ENCODE measurements around the gene CTSF.

Gene CTSF

GRCh38 chr11:66562907-66563583 is 5.4 kb downstream of the CTSF start:
- intact Hi-C loops (cut with DNase I), result no loop called here
- no peak for DNase-seq

- DNase-seq, result no peak
- intact Hi-C loops (cut with DNase I), result no loop called here
These were observed 6.1 kb downstream of the CTSF start for GRCh38 chr11:66562275-66562674.

GRCh38 chr11:66561975-66562248 is 6.5 kb downstream of the CTSF start:
- intact Hi-C loops (cut with DNase I), result no loop called here
- no peak for DNase-seq

DNA sequence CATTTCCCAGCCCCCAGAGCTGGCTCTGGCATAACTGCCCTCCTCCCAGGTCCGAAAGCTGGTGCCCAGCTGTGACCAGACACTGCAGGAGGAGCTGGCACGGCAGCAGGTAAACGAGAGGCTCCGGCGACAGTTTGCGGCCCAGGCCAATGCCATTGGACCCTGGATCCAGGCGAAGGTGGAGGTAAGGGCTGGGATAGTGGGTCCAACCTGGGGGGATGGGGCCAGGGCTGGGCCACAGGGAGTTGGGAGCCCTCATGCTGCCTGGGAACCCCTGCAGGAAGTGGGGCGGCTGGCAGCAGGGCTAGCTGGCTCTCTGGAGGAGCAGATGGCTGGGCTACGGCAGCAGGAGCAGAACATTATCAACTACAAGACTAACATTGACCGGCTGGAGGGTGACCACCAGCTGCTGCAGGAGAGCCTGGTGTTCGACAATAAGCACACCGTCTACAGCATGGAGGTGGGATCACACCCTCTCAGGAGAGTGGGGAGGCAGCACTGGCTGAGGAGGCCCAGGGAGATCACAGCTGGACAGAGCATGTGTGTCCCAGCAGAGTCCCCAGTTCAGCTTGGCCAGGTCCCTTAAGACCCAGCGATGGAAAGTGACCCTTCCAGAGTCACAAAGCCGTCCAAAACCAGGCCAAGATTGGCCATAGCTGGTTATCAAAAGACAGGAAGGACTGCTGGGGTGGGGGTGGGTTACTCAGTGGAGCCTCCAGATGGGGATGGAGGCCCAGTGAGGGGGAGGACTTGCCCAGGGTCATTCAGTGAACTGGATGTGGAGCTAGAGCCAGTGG is 7.0 kb downstream of the CTSF start:
- intact Hi-C loops (cut with DNase I), result no loop called here
- DNase-seq, result no peak

DNA sequence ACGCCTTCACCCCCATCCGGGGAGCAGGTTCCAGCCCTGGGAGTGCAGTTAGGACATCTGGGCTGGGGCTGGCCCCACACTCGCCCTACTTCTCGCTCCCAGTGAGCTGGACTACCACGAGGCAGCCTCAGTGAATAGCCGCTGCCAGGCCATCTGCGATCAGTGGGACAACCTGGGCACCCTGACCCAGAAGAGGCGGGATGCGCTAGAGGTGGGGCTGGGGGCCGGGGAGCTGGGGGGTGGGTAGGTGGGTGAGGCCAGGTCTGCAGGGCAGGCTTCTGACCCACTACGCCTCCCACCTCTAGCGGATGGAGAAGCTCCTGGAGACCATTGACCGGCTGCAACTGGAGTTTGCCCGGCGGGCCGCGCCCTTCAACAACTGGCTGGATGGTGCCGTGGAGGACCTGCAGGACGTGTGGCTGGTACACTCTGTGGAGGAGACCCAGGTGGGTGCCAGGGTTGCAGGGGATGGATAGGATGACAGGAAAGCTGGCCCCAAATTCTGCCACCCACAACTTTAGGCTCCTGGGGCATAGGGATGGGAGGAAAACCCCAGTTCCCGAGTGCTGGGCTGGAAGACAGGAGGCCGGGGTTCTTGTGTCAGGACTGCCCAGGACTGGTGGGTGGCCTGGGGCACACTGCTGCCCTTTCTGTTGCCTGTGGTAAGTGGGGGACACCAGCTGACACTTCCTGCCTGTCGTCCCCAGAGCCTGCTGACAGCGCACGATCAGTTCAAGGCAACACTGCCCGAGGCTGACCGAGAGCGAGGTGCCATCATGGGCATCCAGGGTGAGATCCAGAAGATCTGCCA is 8.3 kb downstream of the CTSF start:
- DNase-seq, result no peak
- intact Hi-C loops (cut with DNase I), result no loop called here

DNA sequence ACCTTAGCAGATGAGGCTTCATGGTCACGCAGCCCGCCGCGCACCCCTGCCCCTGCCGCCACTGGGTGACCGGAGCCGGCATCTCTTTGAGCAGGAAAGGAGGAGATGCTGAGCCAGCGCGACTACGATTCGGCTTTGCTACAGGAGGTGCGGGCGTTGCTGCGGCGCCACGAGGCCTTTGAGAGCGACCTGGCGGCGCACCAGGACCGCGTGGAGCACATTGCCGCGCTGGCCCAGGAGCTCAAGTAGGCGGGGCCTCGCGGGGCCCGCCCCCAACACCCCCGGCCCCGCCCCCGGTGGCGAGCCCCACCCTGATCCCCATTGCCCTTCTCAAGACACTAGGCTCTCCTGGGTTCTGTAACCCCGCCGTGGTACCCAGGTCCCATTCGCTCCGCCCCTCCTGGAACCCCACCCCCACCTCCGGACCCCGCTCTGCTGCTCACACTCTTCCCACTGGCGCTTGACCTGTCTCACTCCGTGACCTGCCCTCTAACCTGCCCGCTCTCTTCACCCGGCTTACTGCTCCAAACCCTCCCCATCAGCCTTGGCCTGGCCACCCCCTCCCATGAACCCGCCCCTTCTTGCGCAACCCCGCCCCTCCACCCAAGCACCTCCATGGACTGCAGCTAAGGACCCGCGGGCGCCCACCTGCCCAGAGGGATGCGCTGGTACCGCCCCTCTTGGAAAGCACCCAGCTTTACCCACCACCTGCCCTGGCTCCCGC is 9.1 kb downstream of the CTSF start:
- DNase-seq, result peak in 4 of 42 donors; percentile 17 to 60 (median 36)

DNA sequence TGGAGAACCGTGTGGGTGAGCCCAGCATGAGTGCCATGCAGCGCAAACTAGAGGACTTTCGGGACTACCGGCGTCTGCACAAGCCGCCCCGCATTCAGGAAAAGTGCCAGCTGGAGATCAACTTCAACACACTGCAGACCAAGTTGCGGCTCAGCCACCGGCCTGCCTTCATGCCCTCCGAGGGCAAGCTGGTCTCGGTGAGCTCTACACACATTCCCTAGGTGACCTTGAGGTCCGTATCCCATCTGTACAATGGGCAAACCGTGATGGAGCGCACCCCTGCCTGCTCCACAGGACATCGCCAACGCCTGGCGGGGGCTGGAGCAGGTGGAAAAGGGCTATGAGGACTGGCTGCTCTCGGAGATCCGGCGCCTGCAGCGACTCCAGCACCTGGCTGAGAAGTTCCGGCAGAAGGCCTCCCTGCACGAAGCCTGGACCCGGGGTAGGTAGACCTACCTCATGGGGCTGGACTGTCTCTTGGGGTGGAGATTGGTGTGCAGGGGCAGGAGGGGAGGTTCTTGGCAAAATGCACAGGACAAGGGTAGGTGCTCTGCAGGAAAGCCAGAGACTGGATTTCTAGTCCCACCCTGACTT is 10.6 kb downstream of the CTSF start:
- intact Hi-C loops (cut with DNase I), result no loop called here

More for the DNA sequence above, 9.1 kb downstream of the CTSF start:
- intact Hi-C loops (cut with DNase I), result no loop called here

DNA sequence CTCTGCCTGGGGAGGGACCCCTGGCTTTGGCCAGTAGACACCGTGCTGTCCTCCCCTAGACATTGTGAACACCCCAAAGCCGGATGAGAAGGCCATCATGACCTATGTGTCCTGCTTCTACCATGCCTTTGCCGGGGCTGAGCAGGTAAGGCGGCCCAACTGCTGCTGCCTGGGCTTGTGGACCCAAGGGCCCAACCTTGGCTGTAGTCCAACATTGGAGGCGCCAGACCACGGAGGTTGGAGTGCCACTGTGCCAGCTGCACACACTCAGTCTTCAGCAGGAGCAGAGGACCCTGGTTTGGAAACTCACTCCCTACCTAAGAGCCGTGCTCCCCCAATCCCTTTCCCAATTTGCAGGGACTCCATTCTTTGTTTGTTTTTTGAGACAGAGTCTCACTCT is 12.3 kb downstream of the CTSF start:
- intact Hi-C loops (cut with DNase I), result no loop called here
- DNase-seq, result no peak

More for the DNA sequence above, 10.6 kb downstream of the CTSF start:
- no peak for DNase-seq

DNA sequence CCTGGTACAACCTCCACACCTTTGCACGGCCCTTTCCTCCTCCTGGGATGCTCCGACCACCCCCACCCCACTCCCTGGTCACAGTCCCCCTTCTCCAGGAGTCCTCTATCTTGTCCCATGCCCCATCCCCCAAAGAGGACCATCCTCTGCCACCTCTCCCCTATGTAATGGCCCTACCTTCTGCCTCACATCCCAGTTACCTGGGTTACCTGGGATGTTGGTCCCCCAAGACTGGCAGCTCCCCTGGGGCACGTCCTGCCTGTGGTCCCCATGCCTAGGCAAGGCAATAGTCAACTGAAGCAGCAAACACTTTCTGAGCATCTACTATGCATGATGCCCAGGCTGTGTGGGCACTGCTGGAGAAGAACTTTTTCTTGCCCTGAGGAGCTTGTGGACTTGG is 13.0 kb downstream of the CTSF start:
- DNase-seq, result no peak
- intact Hi-C loops (cut with DNase I), result no loop called here

DNA sequence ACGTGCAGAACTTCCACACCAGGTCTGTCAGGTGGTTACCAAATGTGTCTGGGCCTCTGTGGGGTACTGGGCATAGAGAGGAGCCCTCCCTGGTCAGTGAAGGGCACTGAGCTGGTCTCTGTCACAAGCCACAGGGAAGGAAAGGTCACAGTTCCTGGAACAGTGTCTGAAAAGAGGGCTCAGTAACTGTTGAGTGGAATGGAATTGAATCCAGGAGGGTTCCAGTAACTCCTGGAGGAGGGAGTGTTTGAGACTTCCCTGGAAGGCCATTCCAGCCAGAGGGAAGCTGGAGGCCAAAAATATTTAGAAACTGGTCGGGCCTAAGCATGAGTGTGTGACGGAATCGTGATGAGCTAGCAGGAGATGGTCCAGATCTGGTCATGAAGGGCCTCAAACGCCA is 13.8 kb downstream of the CTSF start:
- intact Hi-C loops (cut with DNase I), result no loop called here
- no peak for DNase-seq

- intact Hi-C loops (cut with DNase I), result no loop called here
- DNase-seq, result no peak
These were observed 17.5 kb downstream of the CTSF start for GRCh38 chr11:66550887-66551286.

DNA sequence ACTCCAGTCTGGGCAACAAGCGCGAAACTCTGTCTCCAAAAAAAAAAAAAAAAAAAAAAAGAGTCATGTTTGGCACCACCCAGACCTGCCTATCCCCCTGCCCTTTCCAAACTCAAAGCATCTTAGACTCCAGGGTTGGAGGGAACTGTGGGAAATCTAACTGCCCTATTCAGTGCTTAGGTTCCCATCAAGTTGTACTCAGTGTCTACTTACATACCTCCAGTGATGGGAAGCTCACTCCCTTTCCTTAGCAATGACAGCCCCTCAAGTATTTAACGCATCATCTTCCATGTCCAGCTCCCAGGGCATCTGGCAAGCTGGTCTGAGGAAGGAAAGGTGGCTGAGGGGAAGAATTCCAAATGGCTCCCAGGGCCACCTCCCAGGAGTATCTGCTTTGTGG is 18.7 kb downstream of the CTSF start:
- intact Hi-C loops (cut with DNase I), result no loop called here
- DNase-seq, result no peak

DNA sequence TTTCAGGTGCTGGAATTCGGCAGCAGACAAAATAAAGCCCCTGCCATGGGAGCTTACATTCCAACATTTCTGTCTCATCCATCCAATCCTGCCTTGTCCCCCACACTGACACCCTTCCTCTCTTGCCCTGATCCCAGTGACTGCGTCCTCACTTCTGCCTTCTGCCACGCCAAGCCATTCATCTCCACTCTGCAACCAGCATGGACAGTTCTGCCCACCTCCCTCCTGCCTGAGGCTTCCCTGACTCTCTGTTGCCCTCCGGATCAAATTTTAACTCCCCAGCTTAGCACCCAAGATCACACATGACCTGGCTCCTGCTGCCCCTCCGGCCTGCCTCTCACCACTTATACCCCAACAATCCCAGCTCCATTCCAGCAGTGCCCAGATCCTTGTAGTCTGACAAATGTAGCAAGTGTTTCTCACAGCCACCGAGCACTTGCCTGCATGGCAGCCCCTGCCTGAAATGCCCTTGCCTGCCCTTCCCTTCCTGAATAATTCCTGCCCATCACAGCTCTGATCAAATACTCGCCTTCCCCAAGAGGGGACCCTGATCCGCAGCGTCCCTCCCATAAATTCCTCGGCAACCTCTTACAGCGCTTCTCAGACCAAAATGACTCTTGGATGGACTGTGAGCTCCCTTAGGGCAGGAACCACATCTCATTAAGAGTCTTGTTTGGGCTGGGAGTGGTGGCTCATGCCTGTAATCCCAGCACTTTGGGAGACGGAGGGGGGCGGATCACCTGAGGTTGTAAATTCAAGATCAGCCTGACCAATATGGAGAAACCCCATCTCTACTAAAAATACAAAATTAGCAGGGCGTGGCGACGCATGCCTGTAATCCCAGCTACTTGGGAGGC is 19.4 kb downstream of the CTSF start:
- intact Hi-C loops (cut with DNase I), result no loop called here
- no peak for DNase-seq

GRCh38 chr11:66548041-66548440 is 20.4 kb downstream of the CTSF start:
- intact Hi-C loops (cut with DNase I), result no loop called here

GRCh38 chr11:66547662-66548009 is 20.8 kb downstream of the CTSF start:
- intact Hi-C loops (cut with DNase I), result no loop called here
- DNase-seq, result no peak

More at GRCh38 chr11:66548041-66548440, 20.4 kb downstream of the CTSF start:
- DNase-seq, result no peak

DNA sequence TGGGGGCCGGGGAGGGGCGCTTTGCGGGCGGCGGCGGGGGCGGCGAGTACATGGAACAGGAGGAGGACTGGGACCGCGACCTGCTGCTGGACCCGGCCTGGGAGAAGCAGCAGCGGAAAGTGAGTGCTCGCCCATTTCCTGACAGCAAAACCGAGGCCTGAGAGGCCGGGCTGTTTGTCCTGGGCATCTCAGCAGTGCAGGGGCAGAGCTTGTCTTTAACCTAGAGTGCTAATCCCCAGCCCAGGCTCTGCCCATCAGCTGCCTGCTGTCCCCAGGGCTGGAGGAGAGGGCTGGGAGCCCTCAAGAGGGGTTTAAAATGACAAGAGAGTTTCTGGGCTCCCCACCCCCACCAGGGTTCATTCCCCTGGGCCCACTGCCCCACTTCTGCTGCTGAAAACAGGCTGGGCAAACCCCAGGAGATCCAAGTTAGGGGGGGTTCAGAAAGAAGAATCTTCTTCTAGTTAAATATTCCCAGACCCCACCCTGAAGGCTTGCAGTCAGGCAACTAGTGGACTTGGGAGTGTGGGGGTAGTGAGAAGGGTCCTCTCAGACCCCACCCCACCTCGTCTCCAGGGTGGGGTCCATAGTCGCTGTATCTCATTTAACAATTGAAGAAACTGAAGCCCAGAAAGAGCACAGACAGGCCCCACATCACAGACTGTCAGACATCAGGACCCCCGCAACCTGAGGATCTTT is 21.3 kb downstream of the CTSF start:
- intact Hi-C loops (cut with DNase I), result no loop called here
- no peak for DNase-seq

DNA sequence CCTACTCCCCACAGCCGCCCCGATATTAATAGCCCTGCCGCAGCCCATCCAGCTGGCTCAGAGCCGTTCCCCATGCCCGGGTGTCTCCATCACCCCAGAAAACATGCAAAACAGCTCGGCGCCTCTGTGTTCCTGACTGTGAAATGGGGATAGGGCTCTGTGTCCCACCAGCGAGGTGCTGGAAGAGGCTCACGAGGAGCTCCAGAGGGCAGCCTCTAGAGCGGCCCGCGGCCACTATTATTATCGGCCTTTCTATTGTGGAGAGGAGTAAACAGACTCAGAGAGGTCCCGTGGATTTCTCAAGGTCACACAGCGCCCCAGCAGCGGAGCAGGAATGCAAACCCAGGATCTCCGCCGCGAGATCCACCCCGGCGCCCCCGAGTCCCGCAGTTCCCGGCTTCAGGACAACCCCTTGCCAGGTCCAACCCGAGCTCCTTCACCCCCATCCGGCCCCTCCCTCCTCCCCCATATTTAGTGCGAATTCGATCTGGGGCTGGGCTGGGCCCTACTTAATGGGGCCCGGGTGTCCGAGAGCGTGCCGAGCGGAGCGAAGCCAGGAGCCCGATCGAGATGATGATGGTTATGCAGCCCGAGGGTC is 21.9 kb downstream of the CTSF start, which contains the start of gene ACTN3:
ACTN3 (plus strand) TSS at position 536 of the 598 bp plus-strand sequence; CDS start at position 571, 35 bp downstream.
- no peak for DNase-seq
- intact Hi-C loops (cut with DNase I), result no loop called here

All from head of caudate nucleus (tissue), 42 donors.